Vagina (tissue), 2 donors: ENCODE measurements around the gene KAZN. TPM values are rescaled to one million over a fixed set of nuclear protein-coding genes. Genes with fewer than 3 reads are reported as not detected.

Source experiments
- DNase-seq, 2 donors: peaks; one replicate each; pipeline ENCODE4 v3.0.0-alpha.2; 2017; ENCODE audit errors: extremely low spot score in 2 of 2
- H3K27ac ChIP-seq: fragments of 200-600 bp; sonication (generic); one replicate; pipeline ENCODE4 v1.5.1; 2019
- H3K27me3 ChIP-seq: fragments of 200-600 bp; sonication (generic); one replicate; pipeline ENCODE4 v1.5.1; 2019
- H3K36me3 ChIP-seq, 2 donors: fragments of 200-600 bp; sonication (generic); one replicate each; pipeline ENCODE4 v1.5.1; 2017 to 2019
- H3K4me1 ChIP-seq: fragments of 200-600 bp; sonication (generic); one replicate; pipeline ENCODE4 v1.5.1; 2019
- H3K4me3 ChIP-seq, 2 donors: fragments of 200-600 bp; sonication (generic); 1 replicate in 1 of 2; 2 replicates in 1 of 2; pipeline ENCODE4 v1.5.1; 2016 to 2019
- H3K9me3 ChIP-seq: fragments of 200-600 bp; sonication (generic); one replicate; pipeline ENCODE4 v1.5.1; 2019
- CTCF ChIP-seq, 3 experiments: fragments of 450-650 bp in 2 of 3; fragments of 200-600 bp in 1 of 3; sonication (generic) in 1 of 3; IDR thresholded peaks; one replicate each; pipeline ENCODE4 v1.5.1; 2017 to 2019; ENCODE audit warnings: antibody characterized with exemption in 3 of 3, mild to moderate bottlenecking in 2 of 3, moderate library complexity in 2 of 3
- POLR2A ChIP-seq, 2 donors: fragments of 450-650 bp; IDR thresholded peaks; one replicate each; pipeline ENCODE4 v1.6.1; 2017; ENCODE audit warnings: antibody characterized with exemption in 2 of 2, mild to moderate bottlenecking in 2 of 2, moderate library complexity in 2 of 2
- POLR2AphosphoS5 ChIP-seq, 2 donors: sonication (generic); formaldehyde crosslinking; IDR thresholded peaks; one replicate each; pipeline ENCODE4 v1.9.0; 2017; ENCODE audit warnings: antibody characterized with exemption in 2 of 2, mild to moderate bottlenecking in 2 of 2, low read depth in 1 of 2; ENCODE audit not compliant: insufficient read depth in 1 of 2
- intact Hi-C: fragments of 100-400 bp; cut with DNase I; formaldehyde crosslinking; loops from one replicate; pipeline ENCODE4 v1.15.1; 2023
- total RNA-seq: library from RNA; depleted of rRNA; stranded (reverse); fragments of >200 nt; gene quantifications from one replicate; pipeline ENCODE4 v1.2.3, GENCODE V29; 2016

KAZN gene
- total RNA-seq, 1 donor from 2014 or later: 29.5 TPM

GRCh38 chr1:14630986-14631385 is 32.5 kb downstream of the KAZN start:
- no peak overlapping the region for H3K27ac ChIP-seq
- H3K36me3 ChIP-seq: no peaks in the 10 kb centered on the region
- no peaks in the 10 kb centered on the region for H3K27me3 ChIP-seq
- H3K9me3 ChIP-seq: no peaks in the 10 kb centered on the region
- H3K4me3 ChIP-seq: no peak overlapping the region
- intact Hi-C loops: no loop called here
- peaks cover 23% of the 10 kb centered on the region for H3K4me1 ChIP-seq
- TF ChIP-seq POLR2AphosphoS5 (IDR thresholded peaks at IDR 0.05; ENCODE audit: insufficient read depth in 1 of 2, low read depth in 1 of 2): no peak
- TF ChIP-seq CTCF (IDR thresholded peaks at IDR 0.05): no peak
- TF ChIP-seq POLR2A (IDR thresholded peaks at IDR 0.05): no peak
- no peak for DNase-seq

GRCh38 chr1:14631421-14631820 is 32.9 kb downstream of the KAZN start:
- H3K27me3 ChIP-seq: no peaks in the 10 kb centered on the region
- H3K9me3 ChIP-seq: no peaks in the 10 kb centered on the region
- no peaks in the 10 kb centered on the region for H3K36me3 ChIP-seq
- DNase-seq: no peak
- TF ChIP-seq CTCF (IDR thresholded peaks at IDR 0.05): no peak
- TF ChIP-seq POLR2A (IDR thresholded peaks at IDR 0.05): no peak
- H3K4me3 ChIP-seq: no peak overlapping the region
- H3K4me1 ChIP-seq: peaks cover 19% of the 10 kb centered on the region
- intact Hi-C loops: no loop called here
- no peak overlapping the region for H3K27ac ChIP-seq

GRCh38 chr1:14634486-14634885 is 36.0 kb downstream of the KAZN start:
- no peak for DNase-seq
- no peak overlapping the region for H3K27ac ChIP-seq
- no peaks in the 10 kb centered on the region for H3K36me3 ChIP-seq
- no peaks in the 10 kb centered on the region for H3K9me3 ChIP-seq
- no peaks in the 10 kb centered on the region for H3K27me3 ChIP-seq
- H3K4me3 ChIP-seq: no peak overlapping the region
- TF ChIP-seq CTCF (IDR thresholded peaks at IDR 0.05): no peak
- TF ChIP-seq POLR2A (IDR thresholded peaks at IDR 0.05): no peak
- no peak for TF ChIP-seq POLR2AphosphoS5 (IDR thresholded peaks at IDR 0.05; ENCODE audit: insufficient read depth in 1 of 2, low read depth in 1 of 2)
- intact Hi-C loops: no loop called here
- H3K4me1 ChIP-seq: no peaks in the 10 kb centered on the region

GRCh38 chr1:14635421-14635820 is 36.9 kb downstream of the KAZN start:
- intact Hi-C loops: no loop called here
- Histone ChIP-seq H3K4me3 (no peak overlapping the region), H3K9me3 (no peaks in the 10 kb centered on the region), H3K36me3 (no peaks in the 10 kb centered on the region), H3K27me3 (no peaks in the 10 kb centered on the region), H3K27ac (no peak overlapping the region), H3K4me1 (no peaks in the 10 kb centered on the region)
- TF ChIP-seq POLR2A (IDR thresholded peaks at IDR 0.05) (no peak), POLR2AphosphoS5 (IDR thresholded peaks at IDR 0.05; ENCODE audit: insufficient read depth in 1 of 2, low read depth in 1 of 2) (no peak), CTCF (IDR thresholded peaks at IDR 0.05) (no peak)
- no peak for DNase-seq

- no peaks in the 10 kb centered on the region for H3K27me3 ChIP-seq
- DNase-seq: no peak
- no peaks in the 10 kb centered on the region for H3K36me3 ChIP-seq
- H3K4me3 ChIP-seq: no peak overlapping the region
- H3K9me3 ChIP-seq: no peaks in the 10 kb centered on the region
- no peaks in the 10 kb centered on the region for H3K4me1 ChIP-seq
- no peak overlapping the region for H3K27ac ChIP-seq
- intact Hi-C loops: no loop called here
- no peak for TF ChIP-seq POLR2AphosphoS5 (IDR thresholded peaks at IDR 0.05; ENCODE audit: insufficient read depth in 1 of 2, low read depth in 1 of 2)
- TF ChIP-seq POLR2A (IDR thresholded peaks at IDR 0.05): no peak
Measured at GRCh38 chr1:14636897-14637632, 38.6 kb downstream of the KAZN start.
